Aorta (tissue), 5 donors: ENCODE data around the gene TBXA2R. TPM values are rescaled to one million over a fixed set of nuclear protein-coding genes. Genes with fewer than 3 reads are reported as not detected.
A peak's percentile ranks its signal among the peaks of the same experiment; 100 is the strongest.
"Not testable (repeated sequence)": the region's sequence is repeated elsewhere in the genome, so short reads cannot be mapped to it uniquely, and the experiment has no call there.

Source experiments
- ATAC-seq: fragments of 200-7000 bp; cut with Tn5 transposase; one replicate; pipeline ENCODE4 v1.9.1; 2022; ENCODE audit warnings: moderate library complexity; ENCODE audit not compliant: low FRiP score
- DNase-seq, 2 donors: peaks; one replicate each; pipeline ENCODE4 v3.0.0-alpha.2; 2020
- H3K27ac ChIP-seq, 2 donors: one replicate each; pipeline ENCODE4 v1.5.1; 2013; ENCODE audit warnings: low read length in 2 of 2, mild to moderate bottlenecking in 2 of 2, moderate library complexity in 2 of 2, control low read depth in 1 of 2, inconsistent platforms in 1 of 2, low read depth in 1 of 2
- H3K27me3 ChIP-seq, 2 donors: one replicate each; pipeline ENCODE4 v1.6.1; 2013; ENCODE audit warnings: control low read depth in 1 of 2, low read length in 1 of 2, mild to moderate bottlenecking in 1 of 2, moderate library complexity in 1 of 2; ENCODE audit not compliant: insufficient read depth in 2 of 2, control insufficient read depth in 1 of 2
- H3K36me3 ChIP-seq, 2 donors: one replicate each; pipeline ENCODE4 v1.6.1; 2013; ENCODE audit warnings: control low read depth in 1 of 2, low read length in 1 of 2, mild to moderate bottlenecking in 1 of 2; ENCODE audit not compliant: insufficient read depth in 2 of 2, control insufficient read depth in 1 of 2
- H3K4me1 ChIP-seq, 2 donors: one replicate each; pipeline ENCODE4 v1.6.1; 2013; ENCODE audit warnings: low read length in 2 of 2, control low read depth in 1 of 2, mild to moderate bottlenecking in 1 of 2, moderate library complexity in 1 of 2; ENCODE audit not compliant: insufficient read depth in 2 of 2, control insufficient read depth in 1 of 2
- H3K4me3 ChIP-seq, 2 donors: one replicate each; pipeline ENCODE4 v1.5.1; 2013; ENCODE audit warnings: low read length in 2 of 2, control low read depth in 1 of 2, mild to moderate bottlenecking in 1 of 2
- H3K9me3 ChIP-seq: one replicate; pipeline ENCODE4 v1.6.1; 2013; ENCODE audit warnings: mild to moderate bottlenecking, low read length; ENCODE audit not compliant: control insufficient read depth
- whole genome bisulfite sequencing, 2 donors: extraction: QIAGEN DNeasy Blood & Tissue Kit; methylation state at CpG; one replicate each; pipeline ENCODE4 v1.1.7; 2013; 5-methylcytosine and 5-hydroxymethylcytosine counted together
- intact Hi-C, 2 donors: fragments of 100-400 bp; cut with DNase I; formaldehyde crosslinking; loops; one replicate each; pipeline versions ENCODE4 v1.14.2 to v1.15.0; 2022
- polyA plus RNA-seq, 2 donors: library from polyadenylated mRNA; stranded (reverse); fragments of 200-250 nt; gene quantifications; one replicate each; pipeline ENCODE4 v1.2.3, GENCODE V29; 2013
- total RNA-seq, 2 donors: library from RNA; stranded (reverse); fragmentation: NEBNext Ultra II Directional; extraction: Animal tissue kit (Norgen Biotek cat#: 25700); gene quantifications; one replicate each; pipeline ENCODE4 v1.2.1, GENCODE V29; 2021
- donor health status: healthy with polysubstance abuse.
- donor health status: Bipolar disorder and iron deficiency.
- donor health status: DM: no; HTN: no; CAD: no.
- donor health status: DM: no; HTN: no; CAD: no.
- donor health status: DM: yes; HTN: yes; CAD: no.

TBXA2R gene
- total and polyA plus RNA-seq, 4 donors, result 9.6 to 40.5 (median 33.5) TPM

DNA sequence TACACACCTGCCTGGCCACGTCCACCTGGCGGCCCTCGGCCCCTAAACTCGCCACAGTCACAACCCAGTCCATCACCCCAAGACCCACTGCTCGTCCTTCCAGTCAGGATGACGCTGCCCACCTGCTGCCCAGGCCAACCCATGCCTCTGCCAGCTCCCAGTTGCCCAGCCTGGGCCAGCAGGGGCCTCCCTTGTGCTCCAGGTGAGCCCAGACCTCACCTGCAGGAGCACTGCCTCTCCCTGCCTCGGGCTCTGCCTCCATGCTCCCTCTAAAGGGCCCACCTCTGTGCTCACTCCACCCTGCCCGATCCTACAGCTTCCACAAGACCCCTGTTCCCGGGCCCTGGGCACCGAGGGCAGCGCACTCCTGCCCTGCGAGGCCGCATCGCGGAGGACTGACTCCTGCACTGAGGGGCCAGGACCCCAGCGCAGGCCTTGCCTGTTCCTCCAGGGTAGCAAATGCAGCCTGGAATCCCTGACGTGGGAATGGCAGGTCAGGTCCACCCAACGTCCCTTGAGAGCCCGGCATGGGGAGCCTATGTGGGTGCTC lies 27.9 kb upstream of the TBXA2R start:
- Histone ChIP-seq H3K9me3 (no peaks in the 10 kb centered on the region), H3K27ac (no peak overlapping the region), H3K36me3 (peaks cover 0 to 7% of the 10 kb centered on the region in 2 donors), H3K27me3 (no peaks in the 10 kb centered on the region), H3K4me3 (no peak overlapping the region), H3K4me1 (no peaks in the 10 kb centered on the region)
- DNase-seq (no peak), ATAC-seq (no peak)
- intact Hi-C loops, result no loop called here
- WGBS, 2 donors, result 92 to 93% methylated on average over 19 of the region's 19 CpGs

DNA sequence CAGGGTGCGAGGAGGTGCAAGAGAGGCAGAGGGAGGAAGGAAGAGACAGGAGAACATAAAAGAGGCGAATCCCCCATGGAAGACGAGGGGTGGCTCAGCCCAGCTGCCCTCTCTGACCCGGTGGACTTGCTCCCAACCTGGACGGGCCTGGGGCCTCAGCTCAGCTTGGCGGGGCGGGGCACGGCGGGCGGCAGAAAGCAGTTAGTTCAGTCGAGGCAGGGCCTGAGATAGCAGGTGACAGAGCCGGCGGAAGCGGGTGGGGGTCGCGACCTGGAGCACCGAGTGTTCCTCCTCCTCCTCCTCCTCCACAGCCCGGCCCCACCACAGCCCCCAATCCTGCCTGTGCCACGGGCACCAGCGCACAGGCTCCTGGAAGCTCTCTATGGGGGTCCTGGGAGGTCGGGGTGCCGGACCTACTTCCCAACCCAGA lies 26.9 kb upstream of the TBXA2R start:
- intact Hi-C loops, result no loop called here
- DNase-seq (no peak), ATAC-seq (no peak)
- H3K4me3 ChIP-seq, result no peak overlapping the region
- H3K36me3 ChIP-seq, result peaks cover 0 to 7% of the 10 kb centered on the region in 2 donors
- H3K27me3 ChIP-seq, result no peaks in the 10 kb centered on the region
- 90 to 92% methylated on average over 19 to 22 of the region's 22 CpGs for WGBS, 2 donors
- H3K9me3 ChIP-seq, result no peaks in the 10 kb centered on the region
- H3K27ac ChIP-seq, result no peak overlapping the region
- no peaks in the 10 kb centered on the region for H3K4me1 ChIP-seq

- intact Hi-C loops, result no loop called here
- H3K27ac ChIP-seq, result no peak overlapping the region
- no peak for DNase-seq
Measured at GRCh38 chr19:3632739-3633558, 26.3 kb upstream of the TBXA2R start.

DNA sequence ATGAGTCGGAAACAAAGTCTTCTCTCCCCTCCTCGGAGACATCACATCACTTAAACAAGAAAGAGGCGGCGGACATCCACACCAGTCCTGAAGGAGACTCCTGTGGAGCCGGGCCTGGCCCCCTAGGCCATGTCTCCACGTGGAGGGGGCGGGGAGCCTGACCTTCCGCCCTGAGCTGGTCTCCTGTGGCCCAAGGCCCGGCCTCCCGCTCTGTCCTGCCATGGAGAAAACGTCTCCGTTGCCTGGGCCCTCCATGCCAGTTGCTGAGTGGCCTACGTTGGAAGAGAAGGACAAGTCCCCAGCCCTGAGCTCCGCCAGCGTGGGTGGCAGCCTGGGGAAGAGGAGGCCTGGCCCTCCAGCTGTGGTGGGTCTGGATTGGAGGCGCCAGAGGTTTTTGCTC lies 25.4 kb upstream of the TBXA2R start:
- WGBS, 2 donors, result 80% methylated on average over 14 to 16 of the region's 16 CpGs
- H3K36me3 ChIP-seq, result peaks cover 0 to 7% of the 10 kb centered on the region in 2 donors
- H3K27me3 ChIP-seq, result no peaks in the 10 kb centered on the region
- DNase-seq (no peak), ATAC-seq (no peak)
- intact Hi-C loops, result no loop called here
- no peak overlapping the region for H3K27ac ChIP-seq
- H3K4me1 ChIP-seq, result no peaks in the 10 kb centered on the region
- H3K4me3 ChIP-seq, result no peak overlapping the region
- no peaks in the 10 kb centered on the region for H3K9me3 ChIP-seq

More at GRCh38 chr19:3632739-3633558, 26.3 kb upstream of the TBXA2R start:
- ATAC-seq, result no peak
- H3K27me3 ChIP-seq, result no peaks in the 10 kb centered on the region
- H3K9me3 ChIP-seq, result no peaks in the 10 kb centered on the region
- no peaks in the 10 kb centered on the region for H3K4me1 ChIP-seq
- H3K4me3 ChIP-seq, result no peak overlapping the region
- H3K36me3 ChIP-seq, result peaks cover 0 to 7% of the 10 kb centered on the region in 2 donors
- WGBS, 2 donors, result 82 to 90% methylated on average over 40 to 50 of the region's 50 CpGs

GRCh38 chr19:3631053-3631861 lies 24.6 kb upstream of the TBXA2R start:
- H3K36me3 ChIP-seq, result peaks cover 0 to 7% of the 10 kb centered on the region in 2 donors
- H3K27ac ChIP-seq, result no peak overlapping the region
- intact Hi-C loops, result no loop called here

DNA sequence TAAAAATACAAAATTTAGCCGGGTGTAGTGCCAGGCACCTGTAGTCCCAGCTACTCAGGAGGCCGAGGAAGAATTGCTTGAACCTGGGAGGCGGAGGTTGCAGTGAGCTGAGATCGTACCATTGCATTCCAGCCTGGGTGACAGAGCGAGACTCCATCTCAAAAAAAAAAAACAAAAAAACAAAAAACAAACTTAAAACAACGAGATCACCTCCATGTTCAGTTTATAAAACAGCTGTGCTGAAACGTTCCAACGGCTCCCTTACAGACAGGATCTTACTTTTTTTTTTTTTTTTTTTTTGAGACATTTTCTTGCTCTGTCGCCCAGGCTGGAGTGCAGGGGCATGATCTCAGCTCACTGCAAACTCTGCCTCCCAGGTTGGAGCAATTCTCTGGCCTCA lies 22.1 kb upstream of the TBXA2R start:
- H3K27ac ChIP-seq, H3K27me3 ChIP-seq, H3K36me3 ChIP-seq, H3K4me3 ChIP-seq, intact Hi-C loops, H3K9me3 ChIP-seq, ATAC-seq, H3K4me1 ChIP-seq, DNase-seq: not testable (repeated sequence)
- 54 to 58% methylated on average over 9 of the region's 9 CpGs for WGBS, 2 donors

More at GRCh38 chr19:3631053-3631861, 24.6 kb upstream of the TBXA2R start:
- Histone ChIP-seq H3K27me3 (no peaks in the 10 kb centered on the region), H3K4me3 (no peak overlapping the region), H3K9me3 (no peaks in the 10 kb centered on the region), H3K4me1 (no peaks in the 10 kb centered on the region)
- WGBS, 2 donors, result 89% methylated on average over 43 of the region's 43 CpGs
- ATAC-seq, result no peak
- no peak for DNase-seq

DNA sequence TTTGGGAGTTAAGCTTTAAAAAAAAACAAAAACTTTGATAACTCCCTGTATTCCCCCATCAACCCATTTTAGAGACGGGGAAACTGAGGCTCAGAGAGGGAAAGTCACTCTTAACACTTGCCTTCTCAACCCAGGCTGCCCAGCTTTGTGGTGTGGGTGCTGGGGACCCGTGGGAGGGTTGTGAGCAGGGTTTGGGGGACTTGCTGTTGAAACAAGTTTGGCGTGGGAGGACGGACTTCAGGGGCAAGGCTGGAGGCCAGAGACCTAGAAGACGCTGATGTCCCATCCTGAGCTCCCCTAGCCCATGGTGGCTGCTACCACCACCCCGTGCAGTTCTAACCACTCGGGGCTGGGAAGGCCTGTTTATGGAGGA lies 20.7 kb upstream of the TBXA2R start:
- Histone ChIP-seq H3K36me3 (peaks cover 0 to 5% of the 10 kb centered on the region in 2 donors), H3K27ac (peak overlapping the region in 1 of 2 donors; percentile 22), H3K27me3 (no peaks in the 10 kb centered on the region), H3K4me1 (no peaks in the 10 kb centered on the region), H3K4me3 (no peak overlapping the region), H3K9me3 (no peaks in the 10 kb centered on the region)
- 53 to 63% methylated on average over 7 of the region's 7 CpGs for WGBS, 2 donors
- DNase-seq (no peak), ATAC-seq (no peak)
- intact Hi-C loops, result no loop called here

DNA sequence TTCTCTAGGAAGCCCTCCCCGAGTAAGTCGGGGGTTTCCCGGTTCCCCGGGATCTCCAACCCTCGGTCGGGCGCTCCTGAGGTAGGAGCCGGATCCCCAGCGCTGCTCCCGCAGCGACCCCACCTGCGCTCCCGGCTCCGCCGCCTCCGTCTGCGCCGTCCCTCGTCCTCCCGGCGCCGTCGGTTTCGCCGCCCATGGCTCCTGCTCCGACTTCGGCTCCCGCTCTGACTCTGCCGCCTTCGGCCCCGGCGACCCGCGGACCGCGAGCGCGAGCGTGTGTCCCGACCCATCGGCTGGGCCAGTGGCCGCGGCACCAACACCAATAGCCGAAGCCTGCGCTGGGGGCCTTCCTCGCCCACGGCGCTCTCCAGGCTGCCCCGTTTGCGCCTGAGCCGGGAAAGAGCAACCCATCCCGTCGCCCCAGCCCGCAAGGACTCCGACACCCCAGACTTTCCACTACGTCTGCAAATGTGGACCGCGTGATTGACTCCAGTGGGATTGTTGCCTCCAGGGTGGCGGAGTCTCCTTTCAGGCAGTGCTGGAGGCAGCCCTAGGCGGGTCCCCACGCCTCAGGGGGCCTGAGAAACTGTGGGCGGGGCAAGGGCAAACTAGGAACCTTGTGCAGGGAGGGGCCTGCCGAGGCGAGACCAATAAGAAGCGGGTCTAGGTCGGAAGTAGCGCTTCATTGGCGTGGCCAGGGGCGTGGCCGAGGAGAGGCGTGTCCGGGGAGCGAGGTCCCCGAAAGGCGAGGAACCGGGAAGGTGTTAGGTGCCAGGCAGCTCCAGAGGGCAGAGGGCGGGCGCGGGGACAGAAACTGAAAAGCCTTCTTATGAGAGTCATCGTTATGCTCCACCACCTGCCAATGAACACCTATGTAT lies 20.0 kb upstream of the TBXA2R start, which contains the start of gene CACTIN:
Gene CACTIN, minus strand, starts transcription at position 318 of the 878 bp plus-strand sequence. Its CDS starts 28 bp downstream, at position 290.
- Histone ChIP-seq H3K4me3 (peak within 1 kb of the TSS; percentile 53 to 64), H3K4me1 (no peaks in the 10 kb centered on the region), H3K9me3 (no peaks in the 10 kb centered on the region), H3K27ac (peak within 1 kb of the TSS in 1 of 2 donors; percentile 64), H3K27me3 (no peaks in the 10 kb centered on the region), H3K36me3 (no peaks in the 10 kb centered on the region)
- intact Hi-C loops, result no loop called here
- DNase-seq (peak; percentile 99 to 100), ATAC-seq (peak; percentile 98)
- WGBS, 2 donors, result 0 to 1% methylated on average over 68 to 80 of the region's 80 CpGs
